GM21786 (cell line): ENCODE data around the gene ADNP.

Source experiments
- ATAC-seq: cut with Tn5 transposase; IDR thresholded peaks from one replicate; pipeline ENCODE4 v1.9.1; 2021; ENCODE audit not compliant: unreplicated experiment

Gene ADNP

DNA sequence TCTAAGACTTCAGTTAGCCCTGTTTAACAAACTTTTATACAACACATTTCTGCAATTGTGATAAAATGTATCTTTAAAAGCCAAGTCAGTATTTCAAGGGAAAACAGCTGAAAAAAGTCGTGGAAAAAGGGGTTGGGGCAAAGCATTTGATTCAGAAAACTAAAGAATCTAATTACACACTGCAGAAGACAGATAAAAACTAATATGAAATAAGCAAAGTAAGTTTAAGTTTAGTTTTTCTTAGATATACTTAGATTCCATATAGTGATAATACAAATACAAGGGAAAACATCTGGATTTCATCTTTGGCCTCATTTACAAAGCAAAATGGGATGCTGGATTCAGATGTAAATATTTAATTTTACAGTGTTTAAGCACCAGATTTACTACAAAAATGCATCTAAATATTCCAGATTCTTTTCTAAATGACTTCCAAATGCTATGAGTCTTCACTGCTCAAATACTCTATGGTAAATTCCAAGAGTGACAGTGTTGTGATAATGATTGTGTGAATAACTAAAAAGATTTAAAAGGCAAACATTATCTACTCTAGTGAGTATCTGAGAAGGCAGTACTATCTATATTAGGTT, 1.5 kb upstream of the ADNP start:
- no peak for ATAC-seq

DNA sequence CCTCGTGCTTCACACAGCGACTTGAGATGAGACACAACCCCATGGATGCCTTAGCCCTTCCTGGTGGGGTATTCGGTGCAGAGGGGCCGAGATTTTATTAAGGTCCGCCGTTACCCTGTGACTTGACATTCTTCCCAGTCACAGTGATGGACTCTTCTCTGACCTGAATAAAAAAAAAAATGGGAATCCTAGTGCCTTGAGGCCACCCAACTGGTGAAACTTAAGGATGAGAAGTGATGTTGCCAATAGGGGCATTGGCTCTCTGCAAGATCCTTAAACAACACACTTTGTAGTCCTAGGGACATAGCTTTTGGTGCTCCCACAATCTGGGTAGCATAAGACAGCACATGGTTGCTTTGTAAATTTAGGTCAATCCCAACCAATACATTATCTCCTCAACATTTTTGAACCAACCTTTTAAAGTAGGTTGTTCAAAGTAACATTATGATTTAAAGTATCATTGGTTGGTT, 814 bp upstream of the ADNP start:
- ATAC-seq, result no peak

DNA sequence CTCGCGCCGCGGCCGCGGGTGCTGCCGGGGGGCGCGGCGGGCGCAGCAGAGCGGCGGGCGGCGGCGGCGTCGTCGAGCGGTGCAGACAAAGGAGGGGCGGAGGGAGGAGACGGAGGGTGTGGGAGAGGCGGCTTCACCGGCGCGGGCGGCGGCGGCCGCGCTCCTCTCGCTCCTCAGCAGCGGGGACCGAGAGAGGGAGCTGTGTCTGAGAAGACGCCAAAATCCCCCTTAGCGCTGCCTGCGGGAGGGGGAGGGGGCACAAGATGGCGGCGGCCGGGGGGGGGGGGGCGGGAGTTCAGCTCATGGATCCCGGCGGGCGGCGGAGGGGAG, 296 bp downstream of the ADNP start:
- ATAC-seq, result peak; percentile 5

DNA sequence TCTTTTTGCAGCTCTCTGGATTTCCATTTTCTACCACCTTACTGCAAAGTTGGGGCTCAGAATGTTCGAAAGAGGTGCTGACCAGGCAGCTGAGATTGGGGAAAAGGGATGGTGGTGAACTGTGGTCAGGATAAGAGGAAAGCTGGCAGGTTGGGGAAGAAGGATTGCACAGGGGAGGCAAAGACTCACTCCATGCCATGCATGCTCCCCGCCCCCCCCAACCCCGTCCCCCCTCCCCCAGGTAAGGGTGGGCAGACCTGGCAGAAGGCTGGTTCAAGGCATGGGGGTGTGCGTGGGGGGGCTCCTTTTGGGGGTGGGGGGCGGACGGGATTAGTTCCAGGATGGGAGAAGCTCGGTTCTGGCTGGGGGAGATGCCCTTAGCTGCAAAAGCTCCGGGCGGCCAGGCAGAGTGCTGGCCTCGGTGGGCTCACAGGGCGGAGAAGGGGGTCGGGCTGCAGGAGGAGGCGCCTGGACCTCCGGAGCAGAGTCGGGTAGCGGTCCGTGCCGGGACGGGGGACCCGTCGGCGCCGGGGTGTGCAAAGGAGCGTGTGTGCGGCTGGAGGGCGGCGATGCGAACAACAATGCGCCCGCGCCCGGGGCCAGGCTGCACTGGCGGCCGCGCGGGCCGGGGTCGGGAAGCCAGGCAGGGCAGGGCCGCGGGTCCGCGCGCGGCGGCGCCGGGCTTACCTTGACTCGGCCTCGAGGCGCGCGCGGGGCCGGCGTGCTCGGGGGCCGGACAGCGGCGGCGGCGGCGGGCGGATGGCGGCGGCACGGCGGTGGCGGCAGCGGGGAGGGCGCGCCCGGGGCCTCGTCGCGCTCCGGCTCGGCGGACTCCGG, 880 bp downstream of the ADNP start:
- peak; percentile 2 for ATAC-seq

DNA sequence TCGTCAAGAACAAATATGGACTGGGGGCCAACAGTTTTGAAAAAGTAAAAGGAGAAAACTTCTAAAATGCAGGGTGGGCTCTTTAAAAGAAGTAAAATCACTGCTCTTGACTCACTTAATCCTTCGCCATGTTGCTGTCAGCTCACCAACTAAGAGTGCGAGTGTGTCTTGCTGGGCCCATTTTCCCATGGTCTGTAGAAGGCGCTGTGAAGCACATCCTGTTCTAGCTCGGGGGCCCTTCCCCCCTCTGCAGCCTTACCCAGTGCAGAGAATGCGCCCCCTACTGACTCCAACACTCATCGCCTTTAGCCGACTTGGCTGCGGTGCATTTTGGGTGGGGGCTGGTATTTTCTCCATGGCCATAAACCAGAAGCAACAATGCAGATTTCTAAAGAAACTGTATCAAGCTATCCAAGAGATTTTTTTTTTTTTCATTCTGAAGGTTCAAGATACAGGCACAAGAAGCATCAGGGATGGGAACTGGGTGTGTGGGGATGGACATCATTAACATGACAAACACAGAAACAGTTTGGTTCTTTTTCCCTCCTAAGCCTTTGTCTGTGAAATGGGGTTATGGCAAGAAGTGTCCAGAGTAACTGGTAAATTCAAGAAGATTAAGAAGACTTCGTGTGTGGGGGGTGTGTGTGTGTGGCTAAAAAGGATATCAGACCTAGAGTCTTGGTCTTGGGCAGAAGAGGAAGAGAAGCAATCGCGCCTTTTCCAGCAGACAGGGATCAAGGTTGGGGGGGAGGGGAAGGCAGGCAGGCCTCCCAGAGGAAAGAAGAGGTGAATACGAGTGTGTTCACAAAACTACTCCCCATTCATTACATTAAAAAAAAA, 1.7 kb downstream of the ADNP start:
- ATAC-seq, result peak; percentile 67

DNA sequence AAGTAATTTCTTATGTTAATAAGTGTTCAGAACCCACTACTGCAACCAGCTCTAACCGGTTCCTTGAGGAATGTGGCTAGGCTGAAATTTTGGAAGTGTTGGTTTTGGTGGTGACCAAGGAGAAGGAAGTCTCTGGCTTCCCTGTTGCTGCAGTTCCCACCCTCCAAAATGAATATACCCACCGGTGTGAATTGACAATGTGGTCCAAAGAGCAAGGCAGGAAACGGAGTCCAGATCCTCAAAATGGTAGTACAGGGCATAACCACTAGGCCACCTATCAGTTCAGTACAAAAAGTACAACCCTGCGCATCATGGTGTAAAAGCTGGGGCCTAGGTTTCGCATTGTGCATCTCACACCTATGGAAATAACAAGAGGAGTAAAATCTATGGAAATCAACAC, 2.8 kb downstream of the ADNP start:
- no peak for ATAC-seq

DNA sequence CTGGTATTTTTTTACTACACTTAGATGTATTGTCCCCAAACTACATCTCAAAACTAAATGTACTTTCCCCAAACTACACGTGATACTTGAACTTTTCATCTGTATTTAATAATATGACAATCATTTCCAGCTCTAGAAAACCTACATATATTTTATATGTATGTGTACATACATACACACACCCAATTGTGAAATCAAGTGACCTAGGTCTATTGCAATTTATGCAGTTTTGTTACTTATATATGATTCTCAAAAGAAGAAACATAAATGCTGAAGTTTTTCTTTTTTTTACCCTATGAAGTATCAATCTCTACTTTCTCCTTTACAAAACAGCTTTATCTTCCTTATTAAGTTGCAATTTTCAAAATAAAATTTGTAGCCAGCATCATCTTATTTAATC, 4.7 kb downstream of the ADNP start:
- ATAC-seq, result no peak

DNA sequence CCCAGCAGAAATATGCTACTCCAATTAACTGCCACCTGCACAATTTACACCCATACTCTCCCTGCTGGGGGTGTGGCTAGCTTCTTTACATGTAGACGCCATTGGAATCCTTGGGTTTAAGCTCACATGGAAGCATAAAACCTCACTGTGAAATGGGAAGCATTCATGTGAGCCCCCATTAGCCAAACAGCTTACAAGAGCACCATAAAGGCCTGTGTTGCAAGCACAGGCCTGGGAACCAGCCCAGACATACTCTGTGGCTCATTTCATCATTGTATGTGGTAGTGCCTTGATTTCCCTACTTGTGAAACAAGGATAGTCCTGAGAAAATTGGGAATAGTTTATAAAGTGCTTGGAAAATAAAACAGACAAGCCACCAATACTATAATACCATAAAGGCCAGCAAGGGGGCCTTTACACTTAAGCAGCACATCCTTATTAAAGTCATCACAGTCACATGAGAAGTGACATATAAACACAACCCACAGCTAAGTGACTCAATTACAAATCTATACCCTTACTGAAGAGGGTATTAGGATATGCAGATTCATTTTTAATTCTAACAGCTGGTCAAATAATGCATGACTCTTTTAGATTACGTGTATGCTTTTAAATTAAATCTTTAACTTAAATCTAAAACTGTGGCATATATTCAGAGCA, 6.8 kb downstream of the ADNP start:
- ATAC-seq, result no peak

DNA sequence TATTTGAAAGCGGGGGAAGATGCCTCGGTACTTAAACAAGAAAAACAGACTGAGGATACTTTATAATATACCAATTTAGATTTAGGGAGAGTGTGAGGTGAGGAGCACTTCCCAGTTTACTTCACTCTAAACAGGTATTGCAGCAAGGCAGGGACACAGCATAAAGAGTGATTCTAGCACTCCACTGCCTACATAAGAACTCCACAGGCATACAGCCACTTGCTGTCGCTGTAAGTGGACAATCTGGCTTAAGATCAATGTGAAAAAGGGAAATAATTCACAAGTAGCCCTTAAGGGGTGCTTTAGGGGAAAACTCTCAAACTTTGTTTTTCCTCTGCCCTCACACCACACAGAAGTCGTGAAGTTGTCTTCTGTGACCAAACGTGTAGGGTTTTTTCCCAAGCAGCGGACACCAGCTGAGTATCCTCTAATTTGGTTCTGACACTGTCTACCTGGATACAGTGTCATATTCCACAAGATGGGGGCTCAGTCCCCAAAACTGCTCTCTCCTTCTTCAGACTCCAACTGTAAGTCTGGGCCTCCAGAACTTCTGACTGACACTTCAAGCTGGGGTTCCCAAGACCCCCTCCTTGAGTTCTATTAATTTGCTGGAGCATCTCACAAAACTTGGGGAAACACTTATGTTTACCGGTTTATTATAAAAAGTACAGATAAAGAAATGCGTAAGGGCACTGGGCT, 9.3 kb downstream of the ADNP start:
- ATAC-seq, result no peak

DNA sequence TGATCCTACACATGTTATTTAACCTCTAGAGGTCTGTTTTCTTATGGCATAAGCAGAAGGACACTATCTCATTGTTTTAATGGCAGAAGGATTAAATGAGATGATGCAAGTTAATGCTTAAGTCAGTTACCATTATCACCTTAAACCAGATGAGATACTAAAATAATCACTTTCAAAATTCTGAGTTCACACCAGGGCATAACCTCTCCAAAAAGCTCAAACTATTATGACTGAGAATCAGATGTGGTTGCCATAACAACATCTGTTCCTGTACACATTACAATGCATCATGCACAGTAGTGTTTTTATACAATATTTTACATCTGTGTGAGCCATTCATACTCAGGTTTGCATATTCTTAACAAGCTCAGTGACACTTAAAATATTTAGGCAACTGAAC, 10.2 kb downstream of the ADNP start:
- ATAC-seq, result no peak

DNA sequence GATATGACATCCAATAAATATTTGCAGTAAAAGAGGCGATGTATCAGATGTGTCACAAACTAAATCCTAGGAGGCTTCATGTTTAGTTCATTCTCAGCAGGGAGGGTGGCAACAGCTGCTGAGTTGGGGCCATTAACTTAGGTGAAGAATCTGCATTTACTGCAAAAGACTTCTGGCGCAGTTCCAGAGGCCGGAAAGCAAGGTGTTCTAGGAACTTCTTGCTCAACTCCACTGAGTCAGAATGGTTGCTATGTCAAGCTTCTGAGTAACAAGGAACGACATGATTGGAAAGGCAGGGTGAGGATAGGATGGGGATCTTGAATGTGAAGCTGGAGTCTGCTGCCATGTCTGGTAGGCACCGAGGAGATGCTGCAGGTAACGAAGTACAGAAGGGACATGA, 11.7 kb downstream of the ADNP start:
- ATAC-seq, result no peak

DNA sequence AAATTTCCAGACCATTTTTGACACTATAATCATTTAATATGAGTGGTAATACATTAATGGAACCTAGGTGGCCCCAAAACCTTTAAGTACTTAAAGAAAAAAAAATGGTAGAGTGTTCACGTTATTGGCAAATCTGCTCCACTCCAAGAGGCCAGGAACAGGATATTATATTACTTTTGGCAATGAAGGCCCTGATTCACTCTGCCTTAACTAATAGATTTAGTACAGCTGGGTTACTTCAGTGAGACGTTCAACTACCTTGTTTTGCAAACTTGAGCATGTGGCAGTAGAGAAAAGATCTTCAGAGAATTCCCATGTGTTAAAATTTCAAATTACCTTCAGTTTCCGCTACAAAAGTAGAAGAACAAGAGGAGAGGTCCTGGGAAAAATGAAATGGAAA, 12.8 kb downstream of the ADNP start:
- ATAC-seq, result no peak

DNA sequence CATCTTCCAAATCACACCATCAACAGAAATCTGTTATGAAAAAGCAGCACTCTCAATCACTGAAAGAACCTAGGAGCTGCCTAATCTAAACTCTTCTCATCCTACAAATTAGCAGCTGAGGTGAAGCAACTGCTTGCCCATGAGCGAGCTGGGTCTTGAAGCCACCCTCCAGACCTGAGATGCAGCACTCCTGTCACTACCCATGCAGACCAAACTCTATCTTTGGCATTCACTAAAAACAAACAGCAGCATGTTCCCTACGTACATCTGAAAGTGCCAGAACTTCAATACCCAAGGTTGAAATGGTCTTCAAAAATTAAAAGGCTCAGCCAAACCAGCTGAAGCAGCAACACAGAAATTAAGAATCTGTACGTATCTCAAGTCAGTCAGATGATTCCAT, 14.3 kb downstream of the ADNP start:
- ATAC-seq, result no peak

DNA sequence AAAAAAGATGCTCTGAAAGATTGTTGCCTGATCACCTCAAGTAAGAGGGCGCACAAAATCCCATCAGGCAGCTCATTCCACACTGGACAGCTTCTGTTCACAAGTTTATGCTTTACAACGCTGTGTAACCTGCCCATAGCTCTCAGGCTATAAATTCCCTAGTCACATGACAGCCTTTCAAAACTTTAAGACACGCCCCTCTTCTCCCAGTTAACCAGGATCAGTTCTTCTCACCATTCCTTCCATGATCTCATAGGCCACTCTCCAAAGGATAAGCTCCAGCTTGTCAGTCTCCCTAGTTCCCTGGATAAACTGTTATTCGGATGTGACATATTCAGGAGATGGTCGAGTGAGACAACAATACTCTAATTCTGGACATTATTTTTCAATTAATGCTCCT, 15.0 kb downstream of the ADNP start:
- no peak for ATAC-seq

DNA sequence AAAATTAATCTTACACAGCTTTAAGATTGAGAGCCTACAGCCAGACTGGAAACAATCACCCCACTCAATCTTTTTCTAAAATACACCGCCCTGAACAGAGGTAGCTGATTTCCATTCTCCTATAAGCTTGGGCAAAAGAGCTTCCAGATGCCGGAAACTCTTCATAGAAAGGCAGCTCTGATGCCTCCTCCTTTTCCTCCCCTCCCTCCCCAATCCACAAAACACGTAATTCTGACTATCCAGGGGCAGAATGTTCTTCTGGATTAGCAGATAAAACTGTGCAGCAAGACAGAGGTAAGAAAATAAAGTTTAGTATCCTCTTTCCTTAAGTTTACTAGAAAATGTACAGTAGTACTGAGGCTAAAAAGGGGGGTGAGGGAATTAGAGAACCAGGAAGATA, 15.8 kb downstream of the ADNP start:
- ATAC-seq, result no peak

DNA sequence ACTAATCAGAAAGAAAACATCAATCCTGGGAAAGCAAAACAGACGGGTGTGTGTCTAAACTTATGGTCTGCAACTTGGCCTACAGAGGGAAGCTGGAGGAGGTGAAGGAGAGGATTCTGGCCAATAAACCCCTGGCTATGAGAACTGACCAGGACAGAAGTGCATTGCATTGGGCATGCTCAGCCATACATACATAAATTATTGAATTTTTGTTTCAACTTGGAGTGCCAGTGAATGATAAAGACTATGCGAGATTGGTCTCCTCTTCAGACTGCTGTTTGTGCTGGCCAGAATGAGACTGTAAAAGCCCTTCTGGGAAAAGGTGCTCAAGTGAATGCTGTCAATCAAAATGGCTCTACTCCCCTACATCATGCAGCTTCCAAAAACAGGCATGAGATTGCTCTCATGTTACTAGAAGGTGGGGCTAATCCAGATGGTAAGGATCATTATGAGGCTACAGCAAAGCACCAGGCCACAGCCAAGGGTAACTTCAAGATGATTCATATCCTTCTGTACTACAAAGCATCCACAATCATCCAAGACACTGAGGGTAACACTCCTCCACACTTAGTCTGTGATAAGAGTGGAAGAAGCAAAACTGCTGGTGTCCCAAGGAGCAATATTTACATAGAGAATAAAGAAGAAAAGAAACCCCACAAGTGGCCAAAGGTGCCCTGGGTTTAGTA, 17.4 kb downstream of the ADNP start:
- no peak for ATAC-seq

DNA sequence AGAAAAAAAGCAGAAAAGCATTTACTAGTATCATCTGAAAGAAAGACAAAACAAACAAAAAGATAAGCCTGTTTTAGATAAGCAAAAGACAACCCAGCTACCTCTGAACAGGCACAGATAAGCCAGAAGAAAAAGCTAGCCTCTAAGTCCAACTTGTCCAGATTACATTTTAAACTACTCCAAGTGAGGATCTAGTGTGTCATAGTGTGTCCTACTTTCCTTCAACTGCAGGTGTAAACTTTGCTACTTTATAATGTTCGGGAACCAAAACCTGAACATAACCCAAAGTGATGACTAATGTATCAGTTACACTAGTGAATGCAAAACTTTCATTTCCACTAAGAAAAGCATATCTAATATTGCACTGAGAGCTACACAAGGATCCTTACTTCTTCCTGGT, 19.5 kb downstream of the ADNP start:
- ATAC-seq, result peak; percentile 71

DNA sequence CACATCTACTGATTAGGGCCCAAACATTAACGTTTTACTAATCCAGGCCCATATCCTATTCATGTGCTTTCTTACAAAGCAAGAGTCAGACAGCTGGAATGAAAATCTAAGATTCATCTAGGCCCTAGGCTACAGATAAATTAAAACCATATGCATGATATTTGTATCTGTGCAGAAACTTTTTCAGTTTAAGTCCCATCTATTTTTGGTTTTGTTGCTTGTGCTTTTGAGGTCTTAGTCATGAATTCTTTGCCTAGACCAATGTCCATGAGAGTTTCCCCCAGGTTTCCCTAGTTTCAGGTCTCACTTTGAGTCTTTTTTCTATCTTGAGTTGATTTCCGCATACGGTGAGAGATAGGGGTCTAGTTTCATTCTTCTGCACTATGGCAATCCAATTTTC, 20.2 kb downstream of the ADNP start:
- ATAC-seq, result no peak

DNA sequence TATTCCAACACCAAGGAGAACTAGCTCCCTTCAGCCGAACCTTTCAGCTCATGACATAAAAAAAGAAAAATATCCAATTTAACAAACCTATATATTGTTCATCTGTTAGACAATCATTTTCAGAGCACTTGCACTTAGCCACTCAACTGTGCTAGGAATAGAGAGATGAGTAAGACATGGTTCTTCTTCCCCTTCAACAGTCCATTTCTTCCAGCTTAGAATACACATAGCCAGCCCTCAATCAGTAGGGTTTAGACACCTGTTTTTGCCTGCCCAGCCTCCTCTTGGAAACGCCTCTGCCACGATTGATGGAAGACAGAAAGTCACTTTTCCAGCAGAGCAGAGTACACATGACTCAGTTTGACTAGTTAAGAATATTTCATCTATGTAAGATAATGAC, 21.8 kb downstream of the ADNP start:
- ATAC-seq, result no peak

DNA sequence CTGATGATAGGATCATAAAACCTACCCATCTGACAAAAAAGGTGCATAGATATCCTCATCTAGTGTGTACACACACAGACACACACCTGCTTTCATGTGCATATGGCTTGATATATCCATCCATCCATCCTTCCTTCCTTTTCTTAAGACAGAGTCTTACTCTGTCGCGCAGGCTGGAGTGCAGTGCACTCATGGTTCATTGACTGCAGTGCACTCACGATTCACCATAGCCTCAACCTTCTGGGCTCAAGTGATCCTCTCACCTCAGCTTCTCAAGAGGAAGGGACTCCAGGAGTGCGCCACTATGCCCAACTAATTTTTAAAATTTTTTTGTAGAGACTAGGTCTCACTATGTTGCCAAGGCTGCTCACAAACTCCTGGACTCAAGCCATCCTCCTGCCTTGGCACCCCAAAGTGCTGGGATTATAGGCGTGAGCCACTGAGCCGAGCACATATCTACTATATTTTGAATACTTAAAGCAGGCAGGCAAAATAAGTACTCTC, 27.1 kb downstream of the ADNP start:
- no peak for ATAC-seq
